HFF-Myc (cell line): ENCODE measurements around the gene LAMTOR5.

Experiments used
- DNase-seq: peaks from one replicate; pipeline ENCODE4 v3.0.0-alpha.2; 2011; ENCODE audit warnings: low read depth; ENCODE audit errors: extremely low read depth
- H3K4me3 ChIP-seq: replicated peaks from 2 replicates; pipeline ENCODE4 v1.5.1; 2011; ENCODE audit warnings: low read depth, mild to moderate bottlenecking, control low read depth, low read length
- TF ChIP-seq, protein P1 (sequence below): IDR thresholded peaks from 2 replicates; pipeline ENCODE4 v1.5.1; 2012; ENCODE audit warnings: mild to moderate bottlenecking, low read depth, low read length, control low read depth; ENCODE audit errors: missing control alignments

Gene LAMTOR5

DNA sequence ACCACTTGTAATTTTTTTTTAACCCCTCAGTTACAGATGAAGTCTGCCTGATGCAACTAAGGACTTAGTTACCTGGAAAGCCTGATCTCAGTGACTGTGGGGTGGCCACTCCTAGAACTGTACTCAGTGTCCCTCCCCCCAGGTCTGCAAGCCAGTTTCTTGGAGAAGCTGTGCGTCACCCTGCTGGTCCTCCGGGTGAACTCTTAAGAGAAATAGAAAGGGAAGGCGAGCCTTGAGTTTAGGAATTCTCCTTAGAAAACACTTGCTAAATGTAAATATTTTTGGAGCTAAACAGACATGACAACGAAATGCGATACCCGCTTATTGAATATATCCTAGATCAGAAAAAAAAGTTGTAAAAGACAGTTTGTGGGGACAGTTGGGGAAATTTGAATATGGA lies 17.4 kb downstream of the LAMTOR5 start:
- H3K4me3 ChIP-seq, result peak overlapping the region; percentile 38

DNA sequence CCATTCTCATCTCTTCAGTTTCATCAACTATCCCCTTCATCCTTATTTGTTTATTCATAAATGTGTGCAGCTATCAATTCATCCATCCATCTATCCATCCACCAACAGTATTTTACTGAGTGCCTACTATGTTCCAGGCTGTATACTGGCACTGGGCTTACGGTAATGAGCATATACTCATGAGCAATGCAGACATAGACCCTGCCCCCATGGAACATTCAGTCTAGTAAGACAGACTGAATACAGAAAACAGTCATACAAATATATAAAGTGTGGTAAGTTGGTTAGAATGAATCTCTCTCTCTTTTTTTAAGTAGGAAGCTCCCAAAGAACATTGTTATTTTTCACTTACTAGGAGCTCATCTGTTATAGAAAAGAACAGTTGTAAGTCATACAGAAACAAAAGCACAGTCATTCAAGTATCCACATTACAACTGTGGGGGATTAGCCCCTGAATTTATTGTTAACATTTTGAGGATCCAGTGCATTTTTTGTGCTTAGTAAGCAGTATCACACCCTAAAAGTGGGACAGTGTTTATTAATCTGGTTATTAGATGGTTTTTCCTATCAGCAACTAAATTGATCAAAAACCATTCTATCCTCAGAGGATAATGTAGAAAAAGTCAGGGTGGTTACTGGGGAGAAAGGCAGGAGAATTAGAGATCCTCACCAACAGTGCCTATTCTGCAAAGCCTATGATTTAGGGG lies 20.3 kb downstream of the LAMTOR5 start:
- H3K4me3 ChIP-seq, result no peak overlapping the region
- DNase-seq, result no peak
- TF ChIP-seq, protein P1, sequence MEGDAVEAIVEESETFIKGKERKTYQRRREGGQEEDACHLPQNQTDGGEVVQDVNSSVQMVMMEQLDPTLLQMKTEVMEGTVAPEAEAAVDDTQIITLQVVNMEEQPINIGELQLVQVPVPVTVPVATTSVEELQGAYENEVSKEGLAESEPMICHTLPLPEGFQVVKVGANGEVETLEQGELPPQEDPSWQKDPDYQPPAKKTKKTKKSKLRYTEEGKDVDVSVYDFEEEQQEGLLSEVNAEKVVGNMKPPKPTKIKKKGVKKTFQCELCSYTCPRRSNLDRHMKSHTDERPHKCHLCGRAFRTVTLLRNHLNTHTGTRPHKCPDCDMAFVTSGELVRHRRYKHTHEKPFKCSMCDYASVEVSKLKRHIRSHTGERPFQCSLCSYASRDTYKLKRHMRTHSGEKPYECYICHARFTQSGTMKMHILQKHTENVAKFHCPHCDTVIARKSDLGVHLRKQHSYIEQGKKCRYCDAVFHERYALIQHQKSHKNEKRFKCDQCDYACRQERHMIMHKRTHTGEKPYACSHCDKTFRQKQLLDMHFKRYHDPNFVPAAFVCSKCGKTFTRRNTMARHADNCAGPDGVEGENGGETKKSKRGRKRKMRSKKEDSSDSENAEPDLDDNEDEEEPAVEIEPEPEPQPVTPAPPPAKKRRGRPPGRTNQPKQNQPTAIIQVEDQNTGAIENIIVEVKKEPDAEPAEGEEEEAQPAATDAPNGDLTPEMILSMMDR, result no peak

More for the DNA sequence above, 17.4 kb downstream of the LAMTOR5 start:
- TF ChIP-seq, protein P1, result no peak
- no peak for DNase-seq

DNA sequence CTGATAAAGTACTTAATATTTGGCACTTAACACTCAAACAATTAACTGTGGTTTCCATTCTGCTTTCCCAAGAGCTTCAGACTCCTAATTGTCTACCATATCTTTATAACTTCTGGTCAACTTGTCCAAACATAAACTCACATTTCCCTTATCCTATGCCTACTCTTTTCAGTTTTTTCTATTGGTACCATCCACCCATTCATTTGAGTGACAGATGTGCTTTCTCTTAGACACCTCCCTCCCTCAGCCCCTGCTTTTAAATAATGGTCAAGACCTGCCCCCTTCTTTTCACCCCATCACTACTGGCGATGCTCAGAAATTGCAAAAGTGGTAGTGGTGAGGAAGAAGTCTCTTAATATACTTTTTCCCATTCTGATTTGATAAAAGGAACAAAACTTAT lies 22.1 kb downstream of the LAMTOR5 start:
- TF ChIP-seq, protein P1, result no peak
- H3K4me3 ChIP-seq, result no peak overlapping the region
- no peak for DNase-seq

DNA sequence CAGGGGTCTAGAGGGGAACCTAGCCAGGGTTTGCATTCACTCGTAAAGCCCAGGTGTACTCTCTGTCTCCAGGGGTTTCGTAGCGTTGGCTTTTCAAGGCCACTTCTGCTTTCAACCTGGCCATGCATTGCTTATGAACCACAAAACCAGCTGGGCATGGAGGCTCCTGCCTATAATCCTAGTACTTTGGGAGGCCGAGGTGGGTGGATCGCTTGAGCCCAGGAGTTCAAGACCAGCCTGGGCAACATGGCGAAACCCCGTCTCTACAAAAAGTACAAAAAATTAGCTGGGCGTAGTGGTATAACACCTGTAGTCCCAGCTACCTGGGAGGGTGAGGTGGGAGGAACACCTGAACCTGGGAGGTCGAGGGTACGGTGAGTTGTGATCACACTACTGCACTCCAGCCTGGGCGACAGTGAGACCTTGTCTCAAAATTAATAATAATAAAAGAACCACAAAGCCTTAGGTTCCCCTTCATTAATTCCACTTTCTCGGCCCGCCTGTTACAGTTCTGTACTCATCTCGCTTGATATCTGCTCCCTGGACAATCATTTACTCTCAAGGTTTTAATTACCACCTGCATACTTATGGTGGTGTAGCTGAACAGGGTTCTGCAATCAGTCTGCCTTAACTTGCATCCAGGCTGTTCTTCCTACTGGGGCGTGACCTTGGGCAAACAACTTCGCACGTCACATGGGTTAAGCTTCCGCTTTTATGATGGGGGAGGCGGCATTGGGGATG lies 22.7 kb downstream of the LAMTOR5 start:
- TF ChIP-seq, protein P1, result no peak
- DNase-seq, result no peak
- H3K4me3 ChIP-seq, result no peak overlapping the region

DNA sequence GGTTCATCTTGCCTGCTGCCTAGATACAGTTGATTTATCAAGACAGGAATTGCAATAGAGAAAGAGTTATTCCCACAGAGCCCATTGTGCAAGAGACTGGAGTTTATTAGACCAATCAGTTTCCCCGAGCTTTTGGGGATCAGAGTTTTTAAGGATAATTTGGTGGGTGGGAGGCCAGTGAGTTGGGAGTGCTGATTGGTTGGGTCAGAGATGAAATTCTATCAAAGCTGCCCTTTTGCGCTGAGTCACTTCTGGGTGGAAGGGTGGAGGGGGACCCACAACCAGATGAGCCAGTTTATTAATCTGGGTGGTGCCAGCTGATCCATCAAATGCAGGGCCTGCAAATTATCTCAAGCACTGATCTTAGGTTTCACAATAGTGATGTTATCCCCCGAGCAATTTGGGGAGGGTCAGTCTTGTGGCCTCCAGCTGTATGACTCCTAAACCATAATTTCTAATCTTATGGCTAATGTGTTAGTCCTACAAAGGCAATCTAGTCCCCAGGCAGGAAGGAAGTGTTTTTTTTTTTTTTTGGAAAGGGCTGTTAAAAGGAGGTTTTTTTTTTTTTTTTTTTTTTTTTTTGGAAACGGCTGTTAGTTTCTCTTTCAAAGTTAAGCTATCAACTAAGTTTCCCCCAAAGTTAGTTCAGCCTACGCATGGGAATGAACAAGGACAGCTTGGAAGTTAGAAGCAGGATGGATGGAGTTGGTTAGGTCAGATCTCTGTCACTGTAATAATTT lies 24.1 kb downstream of the LAMTOR5 start:
- H3K4me3 ChIP-seq, result no peak overlapping the region
- TF ChIP-seq, protein P1, result no peak
- no peak for DNase-seq

DNA sequence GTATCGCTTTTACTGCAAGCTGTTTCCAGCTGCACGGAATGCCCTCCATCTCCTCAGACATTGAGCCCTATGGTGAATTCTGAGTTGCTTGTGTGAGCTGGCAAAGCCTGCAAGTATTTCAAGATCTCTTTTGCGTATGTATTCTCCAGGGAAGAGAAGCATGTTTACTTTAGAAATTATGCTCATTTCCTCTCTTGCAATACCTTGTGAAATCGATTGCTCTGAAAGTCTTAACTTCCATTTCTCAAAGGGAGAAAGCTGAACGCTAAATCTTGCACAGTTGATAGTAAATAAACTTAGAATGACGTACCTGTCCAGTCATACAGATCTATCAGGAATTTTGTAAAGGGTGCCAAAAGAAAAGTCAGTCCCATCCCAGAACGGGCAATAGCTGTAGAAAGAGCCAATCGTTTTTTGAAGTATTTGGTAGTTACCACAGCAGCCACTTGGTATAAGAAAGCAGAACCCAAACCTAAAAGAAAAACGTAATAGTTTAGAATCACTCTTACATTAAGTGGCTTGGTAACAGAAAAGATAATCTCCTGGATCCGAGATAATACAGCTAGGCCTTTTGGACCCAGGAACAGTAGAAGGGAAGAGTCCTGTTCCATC lies 26.7 kb downstream of the LAMTOR5 start:
- no peak for DNase-seq
- H3K4me3 ChIP-seq, result no peak overlapping the region
- TF ChIP-seq, protein P1, result no peak
